RWPE1 (cell line): ENCODE results near the gene CACNA1I.
"Not testable (repeated sequence)": the region's sequence is repeated elsewhere in the genome, so short reads cannot be mapped to it uniquely, and the experiment has no call there.

ENCODE experiments used
- CTCF ChIA-PET: fragments of 350-600 bp; sonication (Branson Sonifier 250); formaldehyde crosslinking; extraction: SDS; loops from one replicate; lab custom pipeline; 2021; lab: Yijun Ruan, JAX
- POLR2A ChIA-PET: fragments of 400-600 bp; formaldehyde crosslinking; extraction: SDS; loops from one replicate; lab custom pipeline; 2020; ENCODE audit warnings: antibody characterized with exemption; ENCODE audit not compliant: low non-redundant PET; lab: Yijun Ruan, JAX
- DNase-seq: peaks from one replicate; pipeline ENCODE4 v3.0.0; 2012; ENCODE audit warnings: low spot score
- H3K27ac ChIP-seq: fragments of 450-650 bp; 2 replicates; pipeline ENCODE4 v1.5.1; 2017
- CTCF ChIP-seq: fragments of 450-650 bp; conservative IDR thresholded peaks from 2 replicates; pipeline ENCODE4 v1.5.1; 2017; ENCODE audit warnings: low read depth, mild to moderate bottlenecking

Gene CACNA1I

GRCh38 chr22:39729141-39729934 is 158.8 kb downstream of the CACNA1I start:
- DNase-seq: no peak
- TF ChIP-seq CTCF: no peak
- ChIA-PET POLR2A (no interaction called here), CTCF (no interaction called here)
- no peak overlapping the region for H3K27ac ChIP-seq

- CTCF ChIA-PET: interaction anchor here (0.5 kb wide), 1 partner anchor 1051 kb away, joined by 3 read pairs; no protein-coding TSS in a partner anchor
- POLR2A ChIA-PET: interaction anchor here (0.7 kb wide), 1 partner anchor 24 kb away, joined by 4 read pairs; no protein-coding TSS in a partner anchor
- TF ChIP-seq CTCF: no peak
- no peak for DNase-seq
- H3K27ac ChIP-seq: no peak overlapping the region
Observed at GRCh38 chr22:39731481-39731880, 160.9 kb downstream of the CACNA1I start.

GRCh38 chr22:39731881-39732555 is 161.5 kb downstream of the CACNA1I start:
- ChIA-PET CTCF (no interaction called here), POLR2A (interaction anchor here (0.7 kb wide), 1 partner anchor 25 kb away, joined by 4 read pairs; no protein-coding TSS in a partner anchor)
- no peak for DNase-seq
- TF ChIP-seq CTCF: no peak
- no peak overlapping the region for H3K27ac ChIP-seq

GRCh38 chr22:39732625-39733024 is 162.1 kb downstream of the CACNA1I start:
- CTCF ChIA-PET: no interaction called here
- DNase-seq: no peak
- H3K27ac ChIP-seq: no peak overlapping the region
- TF ChIP-seq CTCF: no peak
- POLR2A ChIA-PET: no interaction called here

GRCh38 chr22:39733191-39733590 is 162.6 kb downstream of the CACNA1I start:
- POLR2A ChIA-PET: no interaction called here
- TF ChIP-seq CTCF: no peak
- no peak for DNase-seq
- no peak overlapping the region for H3K27ac ChIP-seq
- CTCF ChIA-PET: interaction anchor here (0.6 kb wide), 1 partner anchor 103 kb away, joined by 6 read pairs; no protein-coding TSS in a partner anchor

GRCh38 chr22:39734046-39734445 is 163.5 kb downstream of the CACNA1I start:
- POLR2A ChIA-PET, H3K27ac ChIP-seq, CTCF ChIA-PET, DNase-seq: not testable (repeated sequence)
